HG03139 (cell line): Measurements from ENCODE around the gene ALKBH7.

Source experiments
- ATAC-seq: cut with Tn5 transposase; IDR thresholded peaks from one replicate; pipeline ENCODE4 v1.9.1; 2021; ENCODE audit not compliant: unreplicated experiment

The ALKBH7 gene

GRCh38 chr19:6364353-6364752, 8.2 kb upstream of the ALKBH7 start:
- ATAC-seq = no peak

- ATAC-seq = peak; percentile 46
Measured at GRCh38 chr19:6373096-6373812, 660 bp downstream of the ALKBH7 start.

GRCh38 chr19:6373813-6374108, 1.2 kb downstream of the ALKBH7 start:
- ATAC-seq = no peak

- ATAC-seq = no peak
Measured at GRCh38 chr19:6374161-6374709, 1.6 kb downstream of the ALKBH7 start.

GRCh38 chr19:6374711-6375410, 2.3 kb downstream of the ALKBH7 start:
- no peak for ATAC-seq

- no peak for ATAC-seq
Measured at GRCh38 chr19:6375411-6376010, 2.9 kb downstream of the ALKBH7 start, which contains the start of gene PSPN. Gene PSPN, minus strand, starts transcription at chr19:6375933. Its CDS starts 84 bp downstream, at chr19:6375849.

GRCh38 chr19:6376512-6377190, 4.1 kb downstream of the ALKBH7 start:
- no peak for ATAC-seq

- no peak for ATAC-seq
Measured at GRCh38 chr19:6378041-6378440, 5.4 kb downstream of the ALKBH7 start.

- no peak for ATAC-seq
Measured at GRCh38 chr19:6378486-6378885, 5.9 kb downstream of the ALKBH7 start.

GRCh38 chr19:6379744-6380143, 7.2 kb downstream of the ALKBH7 start:
- no peak for ATAC-seq

- no peak for ATAC-seq
Measured at GRCh38 chr19:6381030-6381750, 8.6 kb downstream of the ALKBH7 start.

- ATAC-seq = no peak
Measured at GRCh38 chr19:6383188-6383587, 10.6 kb downstream of the ALKBH7 start.

GRCh38 chr19:6384381-6384780, 11.8 kb downstream of the ALKBH7 start:
- no peak for ATAC-seq

- ATAC-seq = no peak
Measured at GRCh38 chr19:6387372-6387771, 14.8 kb downstream of the ALKBH7 start.

GRCh38 chr19:6392221-6393073, 19.9 kb downstream of the ALKBH7 start:
- ATAC-seq = no peak

- peak; percentile 67 for ATAC-seq
Measured at GRCh38 chr19:6393074-6393982, 20.7 kb downstream of the ALKBH7 start, which contains the start of gene GTF2F1. Gene GTF2F1, minus strand, starts transcription at chr19:6393164. Its CDS starts 169 bp downstream, at chr19:6392995.

- ATAC-seq = no peak
Measured at GRCh38 chr19:6393983-6394412, 21.4 kb downstream of the ALKBH7 start.

GRCh38 chr19:6394831-6395230, 22.2 kb downstream of the ALKBH7 start:
- ATAC-seq = no peak

- ATAC-seq = no peak
Measured at GRCh38 chr19:6396305-6396704, 23.7 kb downstream of the ALKBH7 start.
